ENCODE measurements around the gene KIF26B.

KIF26B gene

DNA sequence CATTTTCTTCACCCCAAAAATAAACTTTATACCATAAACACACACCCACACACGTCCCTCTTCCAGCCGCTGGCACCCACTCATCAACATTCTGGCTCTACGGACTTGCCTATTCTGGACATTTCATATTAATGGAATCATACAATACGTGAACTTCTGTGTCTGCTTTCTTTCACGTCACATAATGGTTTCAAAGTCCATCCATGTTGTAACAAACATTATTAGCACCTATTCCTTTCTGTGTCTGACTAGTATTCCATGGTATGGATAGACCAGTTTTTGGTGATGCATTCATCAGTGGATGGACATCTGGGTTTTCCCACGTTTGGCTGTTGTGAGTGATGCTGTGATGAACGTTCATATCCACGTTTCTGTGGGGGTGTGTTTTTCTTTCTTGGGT lies 323.2 kb downstream of the KIF26B start:
- no peak for DNase-seq

DNA sequence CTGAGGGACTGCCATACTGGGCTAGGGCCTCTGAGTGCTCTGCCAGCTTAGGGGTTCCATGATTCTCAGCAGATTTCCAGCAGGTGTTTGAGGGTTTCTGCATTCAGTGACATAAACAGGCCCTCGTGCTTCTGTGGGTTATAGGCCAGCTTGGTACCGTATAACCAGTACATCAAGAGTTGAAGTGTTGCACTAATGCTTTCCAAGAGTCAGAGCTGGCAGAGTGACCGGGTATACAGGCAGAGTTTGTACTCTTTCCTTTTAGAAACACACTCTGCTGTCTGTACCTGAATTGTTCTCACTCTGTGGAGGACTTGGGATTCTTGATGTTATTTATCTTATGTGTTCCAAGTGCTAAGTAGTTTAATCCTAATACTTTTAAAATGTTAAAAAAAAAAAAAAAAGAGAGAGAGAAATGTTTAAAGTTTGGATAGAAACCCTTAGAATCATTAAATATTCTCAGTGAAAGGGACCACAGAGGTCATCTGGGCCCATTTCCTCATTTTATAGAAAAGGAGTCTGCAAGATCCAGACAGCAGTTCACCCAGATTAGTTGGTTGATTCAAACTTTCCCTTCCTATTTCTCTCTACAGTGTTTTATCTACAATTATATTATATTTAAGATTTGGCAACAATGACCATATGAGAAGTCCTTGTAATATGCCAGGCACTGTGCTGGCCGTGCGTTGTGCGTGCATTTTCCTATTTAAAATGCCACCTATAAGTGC lies 325.8 kb downstream of the KIF26B start:
- no peak for DNase-seq

DNA sequence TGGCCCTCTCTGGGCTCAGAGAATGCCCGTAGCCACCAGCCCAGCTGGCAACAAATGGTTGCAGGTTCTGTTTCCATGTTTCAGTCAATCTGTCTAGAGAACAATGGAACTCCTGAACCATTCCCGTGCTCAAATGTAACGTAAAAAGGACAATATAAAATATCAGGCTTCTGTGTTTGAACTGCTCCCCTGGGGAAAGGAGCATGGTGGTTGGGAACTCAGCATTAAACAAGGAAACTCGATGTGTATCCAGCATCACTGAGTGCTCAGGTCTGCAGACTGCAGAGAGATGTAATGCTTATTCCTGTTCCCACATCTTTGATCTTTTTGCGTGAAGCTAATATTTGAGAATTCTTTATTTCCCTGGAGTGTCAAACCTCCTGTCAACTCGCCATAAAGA lies 326.5 kb downstream of the KIF26B start:
- no peak for DNase-seq

DNA sequence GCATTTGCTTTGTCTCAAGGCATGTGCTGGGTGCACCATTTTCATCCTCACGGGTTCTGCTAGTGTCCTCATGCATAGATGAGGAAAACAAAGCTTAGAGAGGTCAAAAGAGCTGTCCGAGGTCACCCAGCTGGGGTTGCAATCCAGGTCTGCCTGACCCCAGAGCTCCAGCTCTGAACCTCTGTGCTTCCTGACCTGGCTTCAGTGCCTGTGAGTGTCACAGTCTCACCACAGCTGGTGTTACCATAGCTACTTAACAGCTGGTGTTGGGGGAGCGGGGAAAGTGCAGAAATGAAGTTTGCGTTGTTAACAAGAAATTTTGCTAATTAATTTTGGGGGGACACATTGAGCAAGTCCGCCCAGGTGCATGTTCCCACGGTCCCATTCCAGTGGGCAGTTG lies 328.5 kb downstream of the KIF26B start:
- no peak for DNase-seq

DNA sequence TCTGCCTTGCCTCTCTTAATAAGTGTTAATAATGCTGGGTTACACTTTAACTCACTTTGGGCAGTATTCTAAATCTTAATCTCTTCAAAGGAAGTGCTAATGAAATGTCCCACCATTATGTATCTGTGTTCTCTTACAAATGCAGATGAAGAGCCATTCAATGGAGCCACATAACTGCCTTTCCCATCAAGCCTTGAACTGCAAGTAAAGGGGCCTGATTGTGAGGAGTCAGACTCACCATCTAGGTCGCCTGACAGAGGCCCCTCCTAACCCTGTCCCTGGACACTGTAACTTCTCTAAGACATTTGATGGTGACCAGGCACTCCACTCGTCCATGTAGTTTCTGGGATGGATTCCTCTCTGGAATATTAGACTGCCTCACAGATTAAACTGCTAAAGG lies 329.4 kb downstream of the KIF26B start:
- no peak for DNase-seq

DNA sequence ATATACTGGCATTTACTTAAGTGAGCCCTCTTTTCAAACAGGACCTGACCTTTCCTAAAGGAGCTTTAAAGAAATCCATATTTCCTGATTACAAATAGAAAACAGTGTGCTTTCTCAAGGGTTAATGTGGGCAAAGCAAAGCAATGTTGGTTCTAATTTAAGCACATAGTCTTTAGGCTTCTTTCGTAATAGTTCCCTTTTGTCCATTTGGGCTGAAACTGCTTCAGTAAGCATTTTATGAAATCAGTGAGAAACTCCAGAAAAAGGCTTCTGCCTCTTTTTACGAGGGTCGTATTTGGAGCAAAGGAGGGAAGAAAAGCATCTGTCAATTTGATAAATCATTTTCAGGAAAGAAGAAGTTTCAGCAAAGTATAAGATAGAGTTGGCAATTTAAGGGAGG lies 331.2 kb downstream of the KIF26B start:
- DNase-seq, result no peak

DNA sequence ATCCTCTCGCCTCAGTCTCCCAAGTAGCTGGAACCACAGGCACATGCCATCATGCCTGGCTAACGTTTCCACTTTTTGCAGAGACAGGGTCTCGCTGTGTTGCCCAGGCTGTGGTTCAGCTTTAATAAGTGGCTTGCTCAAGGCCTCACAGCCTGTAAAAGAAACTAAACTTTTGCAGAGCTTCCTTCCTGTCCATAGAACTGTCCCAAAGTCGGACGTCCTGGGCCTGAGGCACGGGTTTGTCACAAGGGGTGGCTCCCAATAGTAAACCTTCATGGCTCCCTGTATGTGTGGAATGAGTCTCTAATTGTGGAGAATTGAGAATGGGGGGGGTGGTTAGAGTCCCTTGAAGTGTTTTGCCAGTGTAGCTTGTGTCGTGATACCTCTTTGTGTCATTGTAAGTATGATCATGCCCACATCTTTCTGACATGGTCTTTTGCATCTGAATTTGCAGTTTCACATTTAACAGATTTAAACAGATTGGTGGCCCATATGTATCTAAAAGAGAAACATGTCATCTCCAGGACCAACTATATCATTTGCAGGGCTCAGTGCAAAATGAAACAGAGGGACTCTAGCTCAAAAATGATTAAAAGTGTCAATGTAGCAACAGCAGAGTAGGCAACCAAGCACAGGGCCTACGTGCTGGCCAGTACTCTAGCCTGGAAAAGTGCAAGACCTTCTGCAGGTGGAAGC lies 332.1 kb downstream of the KIF26B start:
- DNase-seq, result no peak

DNA sequence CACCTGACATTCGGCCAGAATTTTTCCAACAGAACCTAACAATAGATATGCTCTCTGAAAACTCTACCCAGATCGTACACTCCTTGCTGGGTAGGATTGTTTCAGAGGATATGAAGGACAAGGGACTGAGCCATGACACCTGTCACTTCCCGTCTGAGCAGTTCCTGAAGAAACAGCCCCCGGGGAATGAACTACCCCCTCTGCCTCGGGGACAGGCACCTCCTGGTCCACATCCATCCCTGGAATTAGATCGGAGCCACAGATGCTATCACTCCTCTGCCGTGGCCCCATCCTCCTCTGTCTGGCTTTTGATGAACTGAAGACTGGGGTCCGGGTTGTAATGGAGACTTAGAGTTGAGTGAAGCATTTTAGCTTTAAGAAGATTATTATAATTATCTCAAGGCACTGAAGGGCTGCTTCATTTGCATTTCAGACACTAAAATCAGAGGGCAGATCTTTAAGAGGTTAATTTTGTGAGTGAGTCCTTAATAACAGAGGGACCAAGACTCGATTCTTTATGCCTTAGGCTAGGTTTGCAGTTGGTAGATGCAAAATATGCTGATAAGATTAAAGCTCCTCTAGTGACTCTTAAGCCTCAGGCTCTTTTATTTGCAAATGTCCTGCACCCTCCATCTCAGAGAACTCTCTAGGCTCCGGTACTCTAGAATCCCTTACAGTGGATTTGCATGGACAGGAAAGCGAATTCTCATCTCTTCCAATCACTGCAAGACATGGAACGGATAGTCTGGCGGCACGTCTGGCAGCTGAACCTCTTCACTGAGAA lies 333.8 kb downstream of the KIF26B start:
- DNase-seq, result no peak

DNA sequence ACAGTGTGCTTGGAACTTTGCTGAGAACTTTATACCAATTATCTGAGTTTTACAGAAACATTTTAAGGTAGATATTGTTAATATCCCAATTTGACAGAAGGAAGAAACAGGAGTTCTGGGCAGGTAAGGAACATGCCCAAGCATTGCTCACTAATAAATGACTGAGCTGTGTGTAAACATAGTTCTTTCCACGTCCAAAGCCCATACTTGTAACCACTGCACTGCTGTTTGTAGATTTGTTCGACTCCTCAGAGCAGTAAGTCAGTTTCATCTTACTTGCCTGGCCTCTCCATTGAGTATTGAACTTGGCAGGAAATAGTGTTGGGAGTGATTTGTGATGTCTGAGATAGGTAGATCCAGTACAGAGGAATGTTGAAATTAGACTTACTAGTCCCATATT lies 335.1 kb downstream of the KIF26B start:
- DNase-seq, result no peak

DNA sequence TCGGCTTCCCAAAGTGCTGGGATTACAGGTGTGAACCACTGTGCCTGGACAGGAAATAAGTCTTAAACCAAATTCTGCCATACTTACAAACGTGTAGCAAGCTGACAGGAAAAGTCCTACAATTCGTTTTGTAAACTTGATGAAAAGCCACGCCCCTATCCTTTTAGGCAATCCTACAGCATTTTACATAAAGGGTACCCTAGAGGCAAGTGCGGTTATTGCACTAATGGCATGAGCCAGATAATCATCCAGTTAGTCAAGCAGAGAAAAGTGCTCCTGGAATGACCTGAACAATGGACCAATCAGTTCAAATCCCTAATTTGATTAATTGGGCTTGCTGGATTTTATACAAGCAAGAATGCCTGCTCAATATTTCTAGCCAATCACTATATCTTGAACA lies 338.2 kb downstream of the KIF26B start:
- no peak for DNase-seq

DNA sequence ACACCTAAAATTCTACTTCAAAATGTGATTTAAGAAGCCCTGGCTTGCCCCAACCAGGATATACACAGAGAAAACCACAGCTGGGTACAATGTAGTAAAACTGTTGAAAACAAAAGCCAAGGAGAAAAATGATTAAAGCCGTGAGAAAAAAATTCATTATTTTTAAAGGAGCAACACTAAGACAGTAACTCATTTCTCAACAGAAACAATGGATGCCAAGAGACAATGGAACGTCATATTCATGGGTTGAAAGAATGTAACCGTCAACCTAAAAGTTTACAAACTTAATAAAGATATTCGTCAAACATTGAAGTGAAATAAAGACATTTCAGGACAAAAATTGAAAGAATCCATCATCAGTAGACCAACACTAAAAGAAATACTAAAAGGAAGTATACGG lies 340.9 kb downstream of the KIF26B start:
- DNase-seq, result no peak

DNA sequence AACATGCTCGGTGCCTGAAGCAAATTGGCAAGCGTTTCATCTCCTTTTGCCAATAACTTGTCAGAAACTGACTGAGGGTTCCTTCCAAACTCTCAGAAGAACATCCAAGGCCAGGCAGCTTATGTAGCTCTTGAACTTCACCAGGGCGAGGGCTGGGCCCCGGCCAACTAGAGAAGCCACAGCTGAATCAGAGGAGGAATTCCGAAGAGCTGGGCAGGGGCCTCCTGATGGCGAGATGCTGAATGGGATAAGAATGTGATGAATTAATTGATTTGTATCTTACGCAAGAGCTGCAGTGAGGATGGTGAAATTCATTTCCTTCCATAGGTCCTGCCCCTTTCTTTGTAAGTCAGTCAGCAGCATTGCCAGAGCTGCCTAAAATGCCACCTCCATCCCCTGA lies 345.8 kb downstream of the KIF26B start:
- DNase-seq, result no peak

DNA sequence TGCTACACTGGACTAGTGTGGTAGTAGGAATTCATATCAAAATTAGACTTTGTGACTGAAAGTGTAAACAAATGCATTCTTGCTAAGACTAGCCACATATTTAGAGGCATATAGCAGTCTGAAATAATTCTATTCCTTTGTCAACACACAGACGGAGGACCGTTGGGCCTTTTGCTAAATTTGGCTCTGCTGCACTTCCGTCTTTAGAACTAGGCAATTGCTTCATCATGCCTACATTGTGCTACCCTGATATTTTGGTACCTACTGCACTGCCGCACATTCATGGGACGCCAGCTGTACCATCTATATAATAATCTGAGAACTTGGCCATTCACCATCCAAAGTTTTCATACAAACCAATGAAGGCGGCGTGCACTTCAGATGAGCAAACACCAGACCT lies 346.8 kb downstream of the KIF26B start:
- no peak for DNase-seq

DNA sequence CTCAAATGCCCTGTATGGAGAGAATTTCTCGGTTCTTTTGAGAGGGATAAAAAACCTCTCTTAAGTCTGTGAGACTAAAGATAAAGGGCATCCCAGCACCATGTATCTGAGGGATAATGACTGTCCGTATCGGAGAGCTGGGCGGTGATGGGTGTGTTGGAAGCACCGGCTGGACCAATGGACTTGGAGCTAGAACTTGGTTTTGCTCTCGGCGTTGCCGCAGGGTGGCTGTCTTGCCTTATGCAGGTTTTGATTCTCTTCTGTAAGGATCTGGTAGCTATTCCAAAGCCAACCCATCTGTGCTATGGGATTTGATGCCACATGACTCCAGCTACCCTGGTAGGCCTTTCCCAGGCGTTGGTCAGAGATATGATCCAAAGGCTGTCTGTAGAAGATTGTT lies 348.8 kb downstream of the KIF26B start:
- no peak for DNase-seq

DNA sequence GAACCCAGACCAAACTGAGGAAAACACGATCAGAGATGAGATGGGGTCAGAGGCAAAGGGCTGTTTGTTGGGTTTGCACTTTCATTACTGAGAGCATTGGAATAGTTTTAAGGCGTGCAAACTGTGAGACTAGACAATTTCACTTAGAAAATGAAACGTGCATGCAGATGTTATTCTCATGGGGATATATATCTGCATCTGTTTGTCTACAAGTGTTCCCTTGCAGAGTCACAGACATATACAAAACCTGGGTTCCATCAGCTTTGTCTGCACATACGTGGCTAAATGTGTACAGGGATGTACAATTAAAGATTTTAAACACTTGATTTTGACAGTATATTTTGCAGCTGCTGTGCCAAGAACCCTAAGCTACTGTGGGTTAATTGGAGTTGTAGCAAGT lies 355.4 kb downstream of the KIF26B start:
- DNase-seq, result no peak

DNA sequence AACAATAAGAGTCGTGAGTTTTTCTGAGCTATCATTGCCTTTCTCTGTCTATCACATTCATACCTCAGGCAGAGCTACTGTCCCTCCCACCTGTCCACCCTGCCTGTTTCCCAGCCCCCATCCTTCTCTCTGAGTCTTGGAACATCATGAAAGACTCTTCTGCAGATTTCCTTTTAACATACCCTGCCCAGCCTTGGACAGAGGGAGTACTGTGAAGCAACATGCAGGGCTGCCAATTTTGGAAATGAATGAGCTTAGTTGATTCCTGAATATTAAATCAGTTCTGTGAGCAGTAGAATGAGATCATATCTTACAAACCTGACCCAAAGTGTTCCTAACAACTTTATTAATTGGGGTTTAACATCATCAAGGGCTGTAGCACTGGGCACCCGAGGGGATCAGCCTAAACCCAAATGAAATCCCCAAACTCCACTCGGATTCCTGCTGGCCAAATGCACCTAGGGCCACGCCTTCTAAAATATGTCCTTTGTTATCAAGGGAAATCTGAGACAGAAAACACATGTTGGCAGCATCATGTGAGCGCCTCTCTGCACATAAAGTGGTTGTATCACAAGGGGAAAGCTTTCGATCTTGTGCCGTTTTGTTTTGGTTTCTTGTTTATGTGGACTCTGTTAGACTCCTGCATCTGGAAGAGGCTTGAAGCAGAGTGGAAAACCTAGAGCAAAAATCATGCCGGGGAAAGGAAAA lies 357.6 kb downstream of the KIF26B start:
- no peak for DNase-seq

DNA sequence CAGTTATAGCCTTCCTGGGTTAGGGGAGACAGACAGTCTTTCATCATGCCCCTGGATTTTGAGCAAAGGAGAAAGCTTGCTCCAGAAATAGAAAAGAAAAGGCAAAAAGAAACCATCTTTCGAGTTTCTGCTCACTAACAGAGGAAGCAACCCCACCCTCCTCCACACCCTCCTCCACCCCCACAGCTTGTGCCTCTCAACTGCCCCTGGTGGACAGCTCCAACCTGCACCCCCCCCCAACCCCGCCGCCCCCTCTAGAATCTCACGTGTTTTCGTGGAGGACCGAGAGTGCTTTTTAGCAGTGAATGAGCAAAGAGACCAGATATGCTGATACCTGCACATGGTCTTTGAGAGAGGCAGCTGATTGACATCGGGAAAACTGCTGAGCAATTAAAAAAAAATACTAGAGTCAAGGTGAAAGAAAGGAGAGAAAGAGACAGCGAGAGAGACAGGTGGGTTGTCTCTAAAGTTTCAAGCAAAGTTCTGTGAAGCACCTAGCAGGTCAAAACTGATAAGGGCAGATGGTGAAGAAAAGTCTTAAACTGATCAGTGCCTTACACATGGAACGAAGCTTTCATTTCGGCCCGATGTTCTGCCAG lies 358.3 kb downstream of the KIF26B start:
- DNase-seq, result no peak

DNA sequence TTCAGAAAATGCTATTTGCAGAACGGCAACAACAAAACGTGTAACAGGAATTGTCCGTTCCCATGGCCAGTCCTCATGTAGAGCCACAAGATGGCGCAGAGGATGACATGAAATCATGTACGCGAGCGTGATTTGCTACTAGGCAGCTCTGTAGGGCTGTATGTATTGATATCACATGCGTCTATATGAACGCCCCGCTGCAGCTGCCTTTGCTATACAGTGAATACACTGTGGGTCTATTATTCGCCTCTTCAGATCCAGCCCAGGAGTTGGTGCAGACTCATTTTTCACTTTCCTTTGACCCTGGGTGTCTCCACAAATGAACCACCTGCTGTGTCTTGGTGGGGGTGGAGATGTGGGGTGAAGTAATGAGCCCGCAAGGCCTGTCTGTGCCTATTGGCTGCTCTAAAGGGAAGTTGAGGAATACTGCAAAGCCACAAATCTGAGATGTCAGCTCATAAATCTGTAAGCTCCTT lies 361.5 kb downstream of the KIF26B start:
- DNase-seq, result no peak

DNA sequence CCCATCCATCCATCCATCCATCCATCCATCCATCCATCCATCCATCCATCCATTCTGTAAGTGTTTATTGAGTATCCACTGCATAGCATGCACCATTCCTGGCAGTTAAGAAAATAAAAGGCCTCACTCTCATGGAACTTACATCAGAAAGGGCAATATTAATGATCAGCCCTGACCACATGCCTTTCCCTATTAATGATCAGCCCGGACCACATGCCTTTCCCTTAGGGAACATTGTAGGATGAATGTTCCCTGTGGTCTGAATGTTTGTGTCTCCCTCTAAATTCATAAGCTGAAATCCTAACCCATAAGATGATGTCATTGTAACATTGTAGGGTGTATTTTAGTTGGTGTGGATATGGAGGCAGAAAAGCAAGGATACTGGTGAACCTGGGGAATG lies 365.8 kb downstream of the KIF26B start:
- no peak for DNase-seq

DNA sequence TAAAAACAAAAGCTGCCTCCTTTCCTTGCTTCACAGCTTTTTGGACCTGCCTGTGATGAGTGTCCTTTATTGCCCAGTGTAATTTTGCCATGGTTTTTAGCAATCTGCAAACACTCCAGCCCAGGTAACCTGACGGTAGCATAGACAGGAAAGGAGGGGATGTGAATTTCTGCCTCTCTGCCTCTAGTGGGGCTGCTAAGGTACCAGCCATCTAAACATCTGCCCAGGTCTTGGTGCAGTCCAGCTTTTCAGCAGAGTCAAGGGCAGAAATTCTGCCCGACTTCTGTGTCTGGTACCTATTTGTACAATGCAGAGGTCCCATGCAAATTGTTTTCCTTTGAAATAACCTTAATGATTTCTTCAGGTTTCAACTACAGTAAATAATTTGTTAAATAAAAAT lies 371.4 kb downstream of the KIF26B start:
- DNase-seq, result no peak

DNA sequence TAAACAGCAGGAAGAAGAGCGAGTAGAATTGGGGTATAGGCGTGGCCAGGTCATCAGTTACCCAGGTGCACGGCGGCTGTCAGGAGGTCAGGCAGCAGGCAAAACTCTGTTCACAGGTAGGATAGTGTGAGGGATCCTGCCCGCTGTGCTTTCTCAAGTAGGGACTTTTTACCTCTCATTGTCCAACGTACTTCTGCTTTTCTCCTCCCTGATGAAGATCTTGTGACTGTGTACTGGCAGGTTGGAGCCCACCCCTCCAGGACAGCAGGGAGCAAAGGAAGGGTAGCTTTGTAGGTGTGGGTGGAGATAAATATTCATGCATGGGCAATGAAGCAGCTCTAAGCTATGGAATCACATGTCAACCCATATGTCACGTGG lies 373.5 kb downstream of the KIF26B start:
- DNase-seq, result no peak

DNA sequence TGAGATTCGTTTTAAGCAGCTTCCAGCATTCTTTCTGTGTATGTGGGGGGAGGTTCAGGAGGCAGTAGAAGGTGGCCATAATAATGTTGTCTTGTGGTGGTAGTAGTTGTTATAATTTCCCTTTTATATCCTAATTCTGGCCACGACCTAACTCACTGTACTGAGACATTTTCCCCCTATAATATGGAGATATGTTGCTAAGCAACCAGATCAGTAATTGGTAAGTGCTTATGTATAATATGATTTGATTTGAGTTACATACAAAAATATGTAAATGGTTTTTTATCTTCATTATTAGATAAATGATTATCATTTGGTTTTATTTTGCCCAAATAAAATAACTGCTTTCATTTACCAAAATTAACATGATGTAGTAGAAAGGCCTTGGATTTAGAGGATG lies 376.2 kb downstream of the KIF26B start:
- no peak for DNase-seq

DNA sequence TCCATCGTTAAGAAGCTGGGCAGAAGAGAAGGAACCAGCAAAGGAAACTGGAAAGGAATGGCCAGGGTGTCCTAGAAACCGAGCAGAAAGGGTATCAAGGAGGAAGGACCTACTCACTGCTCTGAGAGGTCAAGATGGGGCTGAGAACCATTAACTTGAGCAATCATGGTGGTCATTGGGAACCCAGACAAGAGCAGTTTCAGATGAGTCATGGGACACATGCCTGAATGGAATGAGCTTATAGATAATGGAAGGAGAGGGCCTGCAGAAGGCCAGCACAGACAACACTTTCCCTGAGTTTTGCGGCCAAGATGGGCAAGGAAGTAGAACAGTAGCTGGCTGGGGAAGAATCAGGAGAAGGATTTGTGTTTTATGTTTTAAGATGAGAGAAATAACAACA lies 383.2 kb downstream of the KIF26B start:
- no peak for DNase-seq

Data from activated effector memory CD4-positive, alpha-beta T cell treated with Interleukin-2 at 50 U/mL for 16 hours (primary cell).